Measurements from ENCODE around the gene SIPA1. TPM values are rescaled to one million over a fixed set of nuclear protein-coding genes. Genes with fewer than 3 reads are reported as not detected.

The SIPA1 gene, protein sequence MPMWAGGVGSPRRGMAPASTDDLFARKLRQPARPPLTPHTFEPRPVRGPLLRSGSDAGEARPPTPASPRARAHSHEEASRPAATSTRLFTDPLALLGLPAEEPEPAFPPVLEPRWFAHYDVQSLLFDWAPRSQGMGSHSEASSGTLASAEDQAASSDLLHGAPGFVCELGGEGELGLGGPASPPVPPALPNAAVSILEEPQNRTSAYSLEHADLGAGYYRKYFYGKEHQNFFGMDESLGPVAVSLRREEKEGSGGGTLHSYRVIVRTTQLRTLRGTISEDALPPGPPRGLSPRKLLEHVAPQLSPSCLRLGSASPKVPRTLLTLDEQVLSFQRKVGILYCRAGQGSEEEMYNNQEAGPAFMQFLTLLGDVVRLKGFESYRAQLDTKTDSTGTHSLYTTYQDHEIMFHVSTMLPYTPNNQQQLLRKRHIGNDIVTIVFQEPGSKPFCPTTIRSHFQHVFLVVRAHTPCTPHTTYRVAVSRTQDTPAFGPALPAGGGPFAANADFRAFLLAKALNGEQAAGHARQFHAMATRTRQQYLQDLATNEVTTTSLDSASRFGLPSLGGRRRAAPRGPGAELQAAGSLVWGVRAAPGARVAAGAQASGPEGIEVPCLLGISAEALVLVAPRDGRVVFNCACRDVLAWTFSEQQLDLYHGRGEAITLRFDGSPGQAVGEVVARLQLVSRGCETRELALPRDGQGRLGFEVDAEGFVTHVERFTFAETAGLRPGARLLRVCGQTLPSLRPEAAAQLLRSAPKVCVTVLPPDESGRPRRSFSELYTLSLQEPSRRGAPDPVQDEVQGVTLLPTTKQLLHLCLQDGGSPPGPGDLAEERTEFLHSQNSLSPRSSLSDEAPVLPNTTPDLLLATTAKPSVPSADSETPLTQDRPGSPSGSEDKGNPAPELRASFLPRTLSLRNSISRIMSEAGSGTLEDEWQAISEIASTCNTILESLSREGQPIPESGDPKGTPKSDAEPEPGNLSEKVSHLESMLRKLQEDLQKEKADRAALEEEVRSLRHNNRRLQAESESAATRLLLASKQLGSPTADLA
- 34.5 and 34.8 TPM in 2 replicates for total RNA-seq

DNA sequence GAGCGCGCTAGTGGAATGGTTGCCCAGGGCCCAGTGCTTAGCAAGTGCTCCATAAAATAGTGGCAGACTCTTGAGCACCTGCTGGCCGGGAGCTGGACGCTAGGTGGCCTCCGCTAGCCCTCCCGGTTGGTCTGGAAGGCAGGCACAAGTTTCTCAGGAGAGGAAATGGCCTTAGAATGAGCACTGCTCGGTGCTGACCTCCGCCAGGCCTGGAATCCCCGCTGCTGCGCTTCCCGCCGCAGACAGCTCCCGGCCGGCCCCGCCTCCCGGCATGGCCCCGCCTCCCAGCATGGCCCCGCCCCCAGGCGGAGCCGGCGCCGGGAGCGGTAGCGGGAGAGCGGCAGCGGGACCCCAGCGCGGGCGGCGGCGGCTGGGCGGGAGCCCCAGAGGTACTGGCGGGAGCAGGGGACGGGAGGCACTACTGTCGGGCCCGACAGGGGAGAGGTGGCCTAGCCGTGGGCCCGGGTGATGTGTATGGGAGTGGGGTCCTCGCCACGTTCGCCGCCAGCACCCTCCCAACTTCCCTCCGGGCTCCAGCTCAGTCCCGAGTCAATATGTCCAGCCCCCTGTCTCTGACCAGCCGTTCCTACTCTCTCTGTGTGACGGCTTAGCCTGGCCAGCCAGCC is at the start of gene SIPA1:
SIPA1 (plus strand) TSS at position 308 of the 626 bp plus-strand sequence. CDS start 2,821 bp downstream, outside the sequence.
- DNase-seq (ENCODE audit: low read depth), result peak; percentile 94
- TF ChIP-seq, protein P1, sequence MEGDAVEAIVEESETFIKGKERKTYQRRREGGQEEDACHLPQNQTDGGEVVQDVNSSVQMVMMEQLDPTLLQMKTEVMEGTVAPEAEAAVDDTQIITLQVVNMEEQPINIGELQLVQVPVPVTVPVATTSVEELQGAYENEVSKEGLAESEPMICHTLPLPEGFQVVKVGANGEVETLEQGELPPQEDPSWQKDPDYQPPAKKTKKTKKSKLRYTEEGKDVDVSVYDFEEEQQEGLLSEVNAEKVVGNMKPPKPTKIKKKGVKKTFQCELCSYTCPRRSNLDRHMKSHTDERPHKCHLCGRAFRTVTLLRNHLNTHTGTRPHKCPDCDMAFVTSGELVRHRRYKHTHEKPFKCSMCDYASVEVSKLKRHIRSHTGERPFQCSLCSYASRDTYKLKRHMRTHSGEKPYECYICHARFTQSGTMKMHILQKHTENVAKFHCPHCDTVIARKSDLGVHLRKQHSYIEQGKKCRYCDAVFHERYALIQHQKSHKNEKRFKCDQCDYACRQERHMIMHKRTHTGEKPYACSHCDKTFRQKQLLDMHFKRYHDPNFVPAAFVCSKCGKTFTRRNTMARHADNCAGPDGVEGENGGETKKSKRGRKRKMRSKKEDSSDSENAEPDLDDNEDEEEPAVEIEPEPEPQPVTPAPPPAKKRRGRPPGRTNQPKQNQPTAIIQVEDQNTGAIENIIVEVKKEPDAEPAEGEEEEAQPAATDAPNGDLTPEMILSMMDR (IDR thresholded peaks at IDR 0.05; ENCODE audit: insufficient read depth, low read depth, low read length), result peak; percentile 70

DNA sequence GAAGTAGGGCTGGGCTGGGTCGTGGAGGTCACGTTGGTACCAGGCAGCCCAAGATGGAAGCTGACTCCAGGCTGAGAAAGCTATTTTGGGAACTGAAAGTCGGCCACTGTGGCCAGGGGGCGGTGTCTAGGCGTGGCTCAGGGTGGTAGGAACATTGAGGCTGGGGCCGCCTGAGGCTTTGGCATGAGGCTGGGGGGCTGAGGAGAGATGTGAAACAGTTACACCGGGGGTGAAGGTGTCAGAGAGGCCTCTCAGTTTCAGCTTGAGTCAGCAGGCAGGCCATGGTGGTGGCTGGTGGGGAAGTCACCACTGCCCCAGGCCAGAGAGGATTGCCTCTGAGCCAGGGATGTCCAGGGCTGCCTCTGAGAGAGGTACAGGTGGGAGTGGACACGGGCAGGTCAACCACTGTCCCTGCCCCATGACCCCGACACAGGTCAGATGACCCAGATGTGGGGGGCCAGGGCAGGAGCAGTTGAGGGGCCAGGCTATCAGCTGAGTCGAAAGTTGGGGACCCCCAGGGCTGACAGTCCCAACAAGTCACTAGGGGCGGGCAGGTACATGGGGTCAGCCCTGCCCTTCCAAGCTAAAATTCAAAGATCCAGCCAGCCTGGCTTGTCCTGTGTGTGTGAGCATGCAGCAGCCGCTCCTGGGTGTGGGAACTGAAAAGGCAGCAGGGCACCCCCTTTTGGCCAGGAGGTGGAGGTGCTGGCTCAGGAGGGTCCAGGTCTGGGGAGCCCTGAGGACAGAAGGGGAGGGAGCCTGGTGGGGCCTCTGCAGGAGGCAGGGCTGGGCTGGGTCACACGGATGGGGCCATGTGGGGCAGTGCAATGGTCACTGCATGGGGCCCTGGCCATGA is 49.5 kb upstream of the SIPA1 start:
- TF ChIP-seq, protein P1 (IDR thresholded peaks at IDR 0.05; ENCODE audit: insufficient read depth, low read depth, low read length), result peak; percentile 71
- peak; percentile 73 for DNase-seq (ENCODE audit: low read depth)

More for the DNA sequence above, at the start of gene SIPA1:
- peak within 1 kb of the TSS; percentile 82 for H3K4me3 ChIP-seq (ENCODE audit: low read depth, low read length)

DNA sequence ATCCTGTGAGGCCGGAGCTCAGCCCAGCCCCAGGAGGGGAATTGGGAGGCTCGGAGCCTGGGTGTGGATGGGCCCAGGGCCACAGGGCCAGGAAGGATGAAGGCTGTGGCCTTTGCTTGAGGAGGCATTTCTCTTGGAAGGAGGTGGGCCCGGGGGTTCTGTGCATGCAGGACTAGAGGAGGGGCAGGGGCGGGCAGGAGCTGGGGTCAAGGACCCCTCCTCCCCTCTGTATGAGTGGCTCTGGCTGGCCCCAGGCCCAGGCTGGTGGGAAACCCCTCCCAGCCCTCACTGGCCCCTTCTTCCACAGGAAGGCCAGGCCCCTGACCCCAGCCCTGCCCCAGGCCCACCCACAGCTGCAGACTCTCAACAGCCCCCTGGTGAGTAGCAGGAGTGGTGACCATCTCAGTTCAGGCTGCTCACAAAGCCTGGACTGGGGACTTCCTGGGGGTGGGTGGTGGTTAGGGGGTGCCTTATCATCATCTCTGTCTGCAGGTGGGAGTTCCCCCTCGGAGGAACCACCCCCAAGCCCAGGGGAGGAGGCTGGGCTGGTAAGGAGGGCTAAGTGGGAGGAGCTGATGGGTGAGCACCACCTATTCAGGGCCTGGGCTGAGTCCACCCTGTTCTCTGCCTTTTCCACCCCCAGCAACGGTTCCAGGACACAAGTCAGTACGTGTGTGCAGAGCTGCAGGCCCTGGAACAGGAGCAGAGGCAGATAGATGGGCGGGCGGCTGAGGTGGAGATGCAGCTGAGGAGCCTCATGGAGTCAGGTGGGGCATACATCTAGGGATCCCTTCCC is 48.3 kb upstream of the SIPA1 start:
- DNase-seq (ENCODE audit: low read depth), result no peak
- no peak overlapping the region for H3K4me3 ChIP-seq (ENCODE audit: low read depth, low read length)
- TF ChIP-seq, protein P1 (IDR thresholded peaks at IDR 0.05; ENCODE audit: insufficient read depth, low read depth, low read length), result no peak

More for the DNA sequence above, 49.5 kb upstream of the SIPA1 start:
- H3K4me3 ChIP-seq (ENCODE audit: low read depth, low read length), result no peak overlapping the region

DNA sequence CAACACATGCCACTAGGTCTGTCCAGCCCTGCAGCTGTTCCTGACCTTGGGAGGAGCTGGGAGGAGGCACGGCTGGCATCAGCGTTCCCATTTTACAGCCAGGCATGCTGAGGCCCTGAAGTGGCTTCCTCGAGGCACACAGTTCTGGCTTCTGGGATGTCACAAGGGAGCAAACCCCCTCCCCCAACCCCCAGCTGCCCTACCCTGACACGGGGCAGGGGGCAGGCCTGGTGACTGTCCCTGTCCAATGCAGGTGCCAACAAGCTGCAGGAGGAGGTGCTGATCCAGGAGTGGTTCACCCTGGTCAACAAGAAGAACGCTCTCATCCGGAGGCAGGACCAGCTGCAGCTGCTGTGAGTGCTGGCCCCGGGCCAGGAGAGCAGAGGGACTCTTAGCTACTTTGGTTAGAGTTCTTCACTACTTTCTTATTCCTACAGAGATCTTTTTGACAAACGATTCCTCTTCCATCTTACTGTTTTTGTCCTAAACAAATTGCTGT is 47.6 kb upstream of the SIPA1 start:
- DNase-seq (ENCODE audit: low read depth), result peak; percentile 26
- TF ChIP-seq, protein P1 (IDR thresholded peaks at IDR 0.05; ENCODE audit: insufficient read depth, low read depth, low read length), result no peak
- H3K4me3 ChIP-seq (ENCODE audit: low read depth, low read length), result no peak overlapping the region

DNA sequence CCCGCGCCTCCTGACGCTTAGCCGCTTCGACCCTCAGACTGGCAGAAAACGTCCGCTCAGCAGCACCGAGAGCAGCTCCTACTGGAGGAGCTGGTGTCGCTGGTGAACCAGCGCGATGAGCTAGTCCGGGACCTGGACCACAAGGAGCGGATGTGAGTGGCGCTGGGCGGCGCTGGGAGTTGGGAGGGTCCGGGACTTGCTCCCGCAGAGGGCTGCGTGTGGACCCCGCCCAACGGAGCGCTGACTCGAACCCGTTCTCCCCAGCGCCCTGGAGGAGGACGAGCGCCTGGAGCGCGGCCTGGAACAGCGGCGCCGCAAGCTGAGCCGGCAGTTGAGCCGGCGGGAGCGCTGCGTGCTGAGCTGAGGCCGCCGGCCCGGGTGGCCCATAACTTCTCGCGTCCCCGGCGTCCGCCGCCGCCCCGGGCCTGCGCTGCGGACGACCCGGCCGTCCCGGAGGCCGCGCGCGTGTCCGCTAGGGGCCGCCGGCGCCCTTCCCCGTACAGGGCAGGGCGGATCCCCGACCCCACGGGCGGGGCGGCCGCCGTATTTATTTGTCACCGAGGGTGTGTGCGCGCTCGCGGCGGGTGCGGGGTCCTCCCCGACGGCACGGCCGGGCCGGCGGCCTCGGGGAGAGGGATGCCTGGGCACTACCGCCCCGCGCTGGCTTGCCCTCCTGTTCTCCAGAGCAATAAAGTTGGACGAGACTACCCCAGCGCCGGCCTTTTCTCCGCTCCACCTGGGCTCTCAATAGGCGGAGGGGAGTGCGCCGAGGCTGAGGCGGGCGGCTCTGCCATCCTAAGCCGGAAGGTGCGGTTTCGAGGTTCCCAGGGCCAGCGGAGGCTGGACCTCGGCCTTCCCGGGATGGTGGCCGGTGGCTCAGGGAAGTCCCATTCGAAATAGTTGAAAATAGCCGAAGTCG is 45.7 kb upstream of the SIPA1 start:
- DNase-seq (ENCODE audit: low read depth), result no peak
- TF ChIP-seq, protein P1 (IDR thresholded peaks at IDR 0.05; ENCODE audit: insufficient read depth, low read depth, low read length), result no peak

More for the DNA sequence above, 45.7 kb upstream of the SIPA1 start:
- H3K4me3 ChIP-seq (ENCODE audit: low read depth, low read length), result no peak overlapping the region

Data from fibroblast of villous mesenchyme (primary cell).